DLD1 (cell line): ENCODE data around the gene INO80C.

Experiments used
- in situ Hi-C: cut with HindIII; loops from 2 replicates; pipeline ENCODE4 v1.10.0; 2017; ENCODE audit warnings: low sequenced_read_pairs

The INO80C gene

GRCh38 chr18:35513181-35513936 is 15.6 kb upstream of the INO80C start:
- in situ Hi-C loops, result no loop called here

GRCh38 chr18:35512761-35513160 is 15.0 kb upstream of the INO80C start:
- in situ Hi-C loops, result no loop called here

GRCh38 chr18:35511833-35512232 is 14.1 kb upstream of the INO80C start:
- in situ Hi-C loops, result no loop called here

- in situ Hi-C loops, result no loop called here
These were observed 13.7 kb upstream of the INO80C start for GRCh38 chr18:35511428-35511827.

GRCh38 chr18:35510076-35510651 is 12.4 kb upstream of the INO80C start:
- in situ Hi-C loops, result no loop called here

GRCh38 chr18:35508746-35509338 is 11.1 kb upstream of the INO80C start:
- in situ Hi-C loops, result no loop called here

- in situ Hi-C loops, result no loop called here
These were observed 10.3 kb upstream of the INO80C start for GRCh38 chr18:35508030-35508429.

GRCh38 chr18:35507623-35508022 is 9.9 kb upstream of the INO80C start:
- in situ Hi-C loops, result no loop called here

GRCh38 chr18:35507192-35507591 is 9.4 kb upstream of the INO80C start:
- in situ Hi-C loops, result no loop called here

- in situ Hi-C loops, result no loop called here
These were observed 8.4 kb upstream of the INO80C start for GRCh38 chr18:35506024-35506712.

- in situ Hi-C loops, result loop anchor here (5.0 kb wide), 1 partner anchor 43 kb away; no protein-coding TSS in a partner anchor
These were observed 7.2 kb upstream of the INO80C start for GRCh38 chr18:35504996-35505395.

- in situ Hi-C loops, result loop anchor here (5.0 kb wide), 1 partner anchor 40 kb away; no protein-coding TSS in a partner anchor
These were observed 4.3 kb upstream of the INO80C start for GRCh38 chr18:35502052-35502451.

- in situ Hi-C loops, result loop anchor here (5.0 kb wide), 1 partner anchor 39 kb away; no protein-coding TSS in a partner anchor
These were observed 3.6 kb upstream of the INO80C start for GRCh38 chr18:35501369-35501768.

GRCh38 chr18:35500113-35500512 is 2.4 kb upstream of the INO80C start:
- in situ Hi-C loops, result loop anchor here (5.0 kb wide), 1 partner anchor 38 kb away; no protein-coding TSS in a partner anchor

GRCh38 chr18:35497027-35497369 is 762 bp downstream of the INO80C start:
- in situ Hi-C loops, result no loop called here

GRCh38 chr18:35495536-35496314 is 2.0 kb downstream of the INO80C start:
- in situ Hi-C loops, result no loop called here

GRCh38 chr18:35494251-35495220 is 3.2 kb downstream of the INO80C start:
- in situ Hi-C loops, result no loop called here

- in situ Hi-C loops, result no loop called here
These were observed 6.1 kb downstream of the INO80C start for GRCh38 chr18:35491700-35492077.

- in situ Hi-C loops, result no loop called here
These were observed 6.7 kb downstream of the INO80C start for GRCh38 chr18:35490894-35491699.
